ENCODE results near the gene CDK19.

- TF ChIP-seq CTCF (IDR thresholded peaks at IDR 0.05; ENCODE audit: low read length): no peak
- no peak for TF ChIP-seq EZH2 (optimal IDR thresholded peaks at IDR 0.05; ENCODE audit: low read depth, low read length)
Measured at GRCh38 chr6:110720066-110720465, 95.2 kb downstream of the CDK19 start.

All from MM.1S (cell line).